Psoas muscle (tissue), 8 donors: ENCODE data around the gene CBLN4. TPM values are rescaled to one million over a fixed set of nuclear protein-coding genes. Genes with fewer than 3 reads are reported as not detected.
A peak's percentile ranks its signal among the peaks of the same experiment; 100 is the strongest.

Experiments
- ATAC-seq, 4 donors: fragments of 200-7000 bp; cut with Tn5 transposase; one replicate each; pipeline ENCODE4 v1.9.1; 2020; ENCODE audit warnings: moderate library complexity in 3 of 4, mild to moderate bottlenecking in 2 of 4
- DNase-seq, 2 donors: peaks; one replicate each; pipeline ENCODE4 v3.0.0-alpha.2; 2020
- H3K27ac ChIP-seq: fragments of 200-600 bp; one replicate; pipeline ENCODE4 v1.8.0; 2022
- H3K27me3 ChIP-seq, 3 donors: fragments of 200-600 bp in 1 of 3; one replicate each; pipeline versions ENCODE4 v1.6.1 to v1.8.0; 2013 to 2022; ENCODE audit warnings: low read length in 2 of 3, mild to moderate bottlenecking in 2 of 3, moderate library complexity in 1 of 3; ENCODE audit not compliant: insufficient read depth in 3 of 3
- H3K36me3 ChIP-seq, 2 donors: fragments of 200-600 bp in 1 of 2; one replicate each; pipeline versions ENCODE4 v1.6.1 to v1.8.0; 2013 to 2022; ENCODE audit warnings: low read depth in 1 of 2, mild to moderate bottlenecking in 1 of 2, moderate library complexity in 1 of 2; ENCODE audit not compliant: insufficient read depth in 1 of 2
- H3K4me1 ChIP-seq: fragments of 200-600 bp; one replicate; pipeline ENCODE4 v1.8.0; 2022
- H3K4me3 ChIP-seq: fragments of 200-600 bp; one replicate; pipeline ENCODE4 v1.8.0; 2022; ENCODE audit warnings: mild to moderate bottlenecking
- H3K9me3 ChIP-seq: fragments of 200-600 bp; one replicate; pipeline ENCODE4 v1.8.0; 2022
- WGBS, 3 donors: extraction: QIAGEN DNeasy Blood & Tissue Kit; methylation state at CpG; one replicate each; pipeline versions ENCODE4 v1.1.6 to v1.1.7; 2013; 5-methylcytosine and 5-hydroxymethylcytosine counted together
- intact Hi-C, 2 donors: fragments of 100-400 bp; cut with DNase I; formaldehyde crosslinking; loops; one replicate each; pipeline versions ENCODE4 v1.11.0 to v1.14.2; 2022
- polyA plus RNA-seq, 3 donors: library from polyadenylated mRNA; stranded (reverse); fragments of 200-250 nt; gene quantifications; one replicate each; pipeline ENCODE4 v1.2.3, GENCODE V29; 2013
- total RNA-seq, 4 donors: library from RNA; stranded (reverse); fragmentation: NEBNext Ultra II Directional in 2 of 4; extraction: Animal tissue kit (Norgen Biotek cat#: 25700) in 2 of 4; gene quantifications; one replicate each; pipeline versions ENCODE4 v1.2.1 to v1.2.4, GENCODE V29; 2021 to 2023
- TF ChIP-seq, protein P1 (sequence below): fragments of 200-600 bp; IDR thresholded peaks from one replicate; pipeline ENCODE4 v1.8.0; 2022; ENCODE audit warnings: antibody characterized with exemption
- donor health status: healthy with polysubstance abuse.
- donor health status: DM: no; HTN: no; CAD: no; lungs with moderate emphysema.
- donor health status: Bipolar disorder and iron deficiency.
- donor health status: healthy.
- donor health status: DM: yes; HTN: yes; CAD: no.
- donor health status: DM: no; HTN: no; CAD: no.
- donor health status: DM: no; HTN: no; CAD: no.
- donor health status: DM: yes; HTN: yes; CAD: no.

The CBLN4 gene
- total and polyA plus RNA-seq, 7 donors: 0.01 to 0.11 (median 0.04) TPM; not detected in 3

GRCh38 chr20:56017560-56017959 is 12.2 kb upstream of the CBLN4 start:
- H3K9me3 ChIP-seq: no peaks in the 10 kb centered on the region
- H3K36me3 ChIP-seq: no peaks in the 10 kb centered on the region
- DNase-seq (no peak), ATAC-seq (no peak)
- H3K4me3 ChIP-seq: no peak overlapping the region
- WGBS, 3 donors: 54 to 61% (median 56%) methylated on average over 2 of the region's 2 CpGs
- H3K27ac ChIP-seq: no peak overlapping the region
- TF ChIP-seq, protein P1, sequence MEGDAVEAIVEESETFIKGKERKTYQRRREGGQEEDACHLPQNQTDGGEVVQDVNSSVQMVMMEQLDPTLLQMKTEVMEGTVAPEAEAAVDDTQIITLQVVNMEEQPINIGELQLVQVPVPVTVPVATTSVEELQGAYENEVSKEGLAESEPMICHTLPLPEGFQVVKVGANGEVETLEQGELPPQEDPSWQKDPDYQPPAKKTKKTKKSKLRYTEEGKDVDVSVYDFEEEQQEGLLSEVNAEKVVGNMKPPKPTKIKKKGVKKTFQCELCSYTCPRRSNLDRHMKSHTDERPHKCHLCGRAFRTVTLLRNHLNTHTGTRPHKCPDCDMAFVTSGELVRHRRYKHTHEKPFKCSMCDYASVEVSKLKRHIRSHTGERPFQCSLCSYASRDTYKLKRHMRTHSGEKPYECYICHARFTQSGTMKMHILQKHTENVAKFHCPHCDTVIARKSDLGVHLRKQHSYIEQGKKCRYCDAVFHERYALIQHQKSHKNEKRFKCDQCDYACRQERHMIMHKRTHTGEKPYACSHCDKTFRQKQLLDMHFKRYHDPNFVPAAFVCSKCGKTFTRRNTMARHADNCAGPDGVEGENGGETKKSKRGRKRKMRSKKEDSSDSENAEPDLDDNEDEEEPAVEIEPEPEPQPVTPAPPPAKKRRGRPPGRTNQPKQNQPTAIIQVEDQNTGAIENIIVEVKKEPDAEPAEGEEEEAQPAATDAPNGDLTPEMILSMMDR: no peak
- intact Hi-C loops: no loop called here
- no peaks in the 10 kb centered on the region for H3K27me3 ChIP-seq
- H3K4me1 ChIP-seq: no peaks in the 10 kb centered on the region

- intact Hi-C loops: no loop called here
- DNase-seq: no peak
- TF ChIP-seq, protein P1: no peak
- Histone ChIP-seq H3K4me3 (no peak overlapping the region), H3K27ac (no peak overlapping the region), H3K27me3 (no peaks in the 10 kb centered on the region), H3K4me1 (no peaks in the 10 kb centered on the region), H3K36me3 (no peaks in the 10 kb centered on the region), H3K9me3 (no peaks in the 10 kb centered on the region)
- ATAC-seq: no peak
- 80 to 90% (median 84%) methylated on average over 5 of the region's 5 CpGs for WGBS, 3 donors
These were observed 9.7 kb upstream of the CBLN4 start for GRCh38 chr20:56014998-56015397.

GRCh38 chr20:56014151-56014550 is 8.8 kb upstream of the CBLN4 start:
- intact Hi-C loops: no loop called here
- DNase-seq: no peak

GRCh38 chr20:56004611-56005388 is 519 bp downstream of the CBLN4 start:
- Histone ChIP-seq H3K36me3 (no peaks in the 10 kb centered on the region), H3K27ac (no peak overlapping the region), H3K9me3 (no peaks in the 10 kb centered on the region), H3K27me3 (peaks cover 0 to 32% (median 11%) of the 10 kb centered on the region in 3 donors), H3K4me3 (peak overlapping the region; percentile 22), H3K4me1 (no peaks in the 10 kb centered on the region)
- DNase-seq (no peak), ATAC-seq (no peak)
- intact Hi-C loops: no loop called here
- 2% methylated on average over 65 to 70 of the region's 70 CpGs for WGBS, 3 donors
- TF ChIP-seq, protein P1: no peak

More at GRCh38 chr20:56014151-56014550, 8.8 kb upstream of the CBLN4 start:
- no peaks in the 10 kb centered on the region for H3K27me3 ChIP-seq
- no peak overlapping the region for H3K4me3 ChIP-seq
- no peaks in the 10 kb centered on the region for H3K36me3 ChIP-seq
- H3K9me3 ChIP-seq: no peaks in the 10 kb centered on the region
- no peak for ATAC-seq
- TF ChIP-seq, protein P1: no peak
- H3K27ac ChIP-seq: no peak overlapping the region
- no peaks in the 10 kb centered on the region for H3K4me1 ChIP-seq
- 20 to 32% (median 25%) methylated on average over 2 of the region's 2 CpGs for WGBS, 3 donors

DNA sequence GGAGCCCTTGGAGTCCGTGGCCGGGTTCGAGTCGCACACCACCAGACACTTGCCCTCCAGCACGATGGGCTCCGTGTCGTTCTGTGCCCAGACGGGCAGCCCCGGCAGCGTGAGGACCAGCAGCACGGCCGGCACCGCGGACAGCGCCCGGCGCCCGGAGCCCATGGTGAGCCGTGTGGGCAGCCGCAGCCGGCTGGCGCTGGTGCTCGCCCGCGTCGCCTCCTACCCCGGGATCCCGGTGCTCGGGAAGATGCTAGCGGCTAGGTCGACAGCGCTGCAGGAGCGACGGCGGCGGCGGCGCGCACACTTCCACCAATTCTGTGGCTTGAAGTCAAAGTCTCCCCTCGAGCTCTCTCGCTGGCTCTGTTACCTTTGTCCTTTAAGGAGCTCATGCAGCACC is 1.3 kb downstream of the CBLN4 start:
- intact Hi-C loops: no loop called here
- Histone ChIP-seq H3K27me3 (peaks cover 0 to 32% (median 11%) of the 10 kb centered on the region in 3 donors), H3K4me3 (no peak overlapping the region), H3K4me1 (no peaks in the 10 kb centered on the region), H3K9me3 (no peaks in the 10 kb centered on the region), H3K36me3 (no peaks in the 10 kb centered on the region), H3K27ac (no peak overlapping the region)
- DNase-seq (peak in 1 of 2 donors; percentile 14), ATAC-seq (no peak)
- TF ChIP-seq, protein P1: no peak
- WGBS, 3 donors: 1 to 2% (median 1%) methylated on average over 30 to 41 of the region's 41 CpGs
